ENCODE results near the gene KRAS.

- TF ChIP-seq EZH2 (IDR thresholded peaks at IDR 0.05; ENCODE audit: low read depth) (no peak), CTCF (conservative IDR thresholded peaks at IDR 0.05) (no peak)
These were observed 25.6 kb upstream of the KRAS start for GRCh38 chr12:25276199-25276937.

Measured in PC-9 (cell line).